Chondrocyte (in vitro differentiated cells): ENCODE results near the gene NXPE4. TPM values are rescaled to one million over a fixed set of nuclear protein-coding genes. Genes with fewer than 3 reads are reported as not detected.

Experiments used
- DNase-seq: peaks from one replicate; pipeline ENCODE4 v3.0.0; 2021; ENCODE audit warnings: mixed read lengths, low spot score
- H3K27ac Mint-ChIP-seq: one replicate; pipeline ENCODE4 v1.8.0; 2021; ENCODE audit warnings: mild to moderate bottlenecking, moderate library complexity, mixed read lengths; ENCODE audit not compliant: unreplicated experiment
- H3K27me3 Mint-ChIP-seq: 2 replicates; pipeline ENCODE4 v1.8.0; 2021; ENCODE audit warnings: low read depth, mixed read lengths
- H3K36me3 Mint-ChIP-seq: 2 replicates; pipeline ENCODE4 v1.8.0; 2021; ENCODE audit warnings: low read depth, mixed read lengths
- H3K4me1 Mint-ChIP-seq: 2 replicates; pipeline ENCODE4 v1.8.0; 2021; ENCODE audit warnings: low read depth, mild to moderate bottlenecking, mixed read lengths
- H3K4me3 Mint-ChIP-seq: one replicate; pipeline ENCODE4 v1.8.0; 2021; ENCODE audit warnings: mild to moderate bottlenecking, moderate library complexity, mixed read lengths; ENCODE audit not compliant: unreplicated experiment
- H3K9me3 Mint-ChIP-seq: 2 replicates; pipeline ENCODE4 v1.8.0; 2021; ENCODE audit warnings: low read depth, mixed read lengths
- CTCF ChIP-seq: fragments of 200-600 bp; sonication (generic); IDR thresholded peaks from 2 replicates; pipeline ENCODE4 v1.5.0; 2021; ENCODE audit warnings: antibody characterized with exemption, mild to moderate bottlenecking, moderate library complexity
- total RNA-seq: library from RNA; stranded (reverse); gene quantifications from 3 replicates; pipeline ENCODE4 v1.2.1, GENCODE V29; 2021

NXPE4 gene
- total RNA-seq, 1 donor from 2014 or later: not detected

- peaks cover 21% of the 10 kb centered on the region for H3K9me3 Mint-ChIP-seq
- H3K36me3 Mint-ChIP-seq: peaks cover 13% of the 10 kb centered on the region
- peaks cover 10% of the 10 kb centered on the region for H3K4me1 Mint-ChIP-seq
- H3K27ac Mint-ChIP-seq: no peak overlapping the region
- DNase-seq: no peak
- no peaks in the 10 kb centered on the region for H3K27me3 Mint-ChIP-seq
- H3K4me3 Mint-ChIP-seq: no peak overlapping the region
- no peak for TF ChIP-seq CTCF
These were observed 30.8 kb downstream of the NXPE4 start for GRCh38 chr11:114564831-114565230.

- peaks cover 9% of the 10 kb centered on the region for H3K4me1 Mint-ChIP-seq
- DNase-seq: no peak
- H3K9me3 Mint-ChIP-seq: peaks cover 21% of the 10 kb centered on the region
- H3K4me3 Mint-ChIP-seq: no peak overlapping the region
- TF ChIP-seq CTCF: no peak
- peaks cover 15% of the 10 kb centered on the region for H3K36me3 Mint-ChIP-seq
- no peak overlapping the region for H3K27ac Mint-ChIP-seq
- H3K27me3 Mint-ChIP-seq: no peaks in the 10 kb centered on the region
These were observed 32.5 kb downstream of the NXPE4 start for GRCh38 chr11:114563077-114563476.

DNA sequence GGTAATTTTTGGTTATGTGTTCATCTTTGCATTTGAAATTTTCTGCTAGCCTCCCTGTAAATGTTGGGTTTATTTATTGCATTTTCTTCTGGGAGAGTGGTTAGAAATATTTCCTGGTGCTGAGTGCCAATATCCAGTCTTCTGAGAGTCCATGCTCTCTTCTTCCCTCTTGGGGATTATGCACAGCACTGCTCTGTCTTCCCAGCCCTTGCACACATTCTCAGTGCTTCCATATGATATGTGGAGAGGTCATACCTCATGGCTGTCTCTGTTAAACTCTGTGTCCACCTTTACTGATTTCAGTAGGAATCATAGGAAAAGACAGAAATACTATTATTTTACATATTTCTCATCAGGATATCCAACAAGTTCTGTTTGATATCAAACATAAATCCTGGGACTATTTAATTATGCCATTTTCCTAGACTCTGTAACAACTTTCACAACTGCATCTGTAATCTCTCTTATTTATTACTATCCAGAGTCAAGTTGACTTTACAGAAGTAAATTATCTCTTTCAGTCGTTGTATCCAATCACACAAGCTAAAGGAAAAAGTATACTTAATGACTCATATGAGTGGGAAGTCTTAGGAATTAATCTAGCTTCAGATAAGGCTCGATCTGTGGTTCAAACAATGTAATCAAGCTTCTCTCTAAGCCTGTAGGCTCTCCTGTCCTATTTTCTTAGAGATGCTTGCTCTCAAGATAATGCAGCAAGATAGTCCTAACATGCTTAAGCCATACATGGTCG is 33.2 kb downstream of the NXPE4 start:
- peaks cover 15% of the 10 kb centered on the region for H3K36me3 Mint-ChIP-seq
- TF ChIP-seq CTCF: no peak
- H3K27me3 Mint-ChIP-seq: no peaks in the 10 kb centered on the region
- H3K4me1 Mint-ChIP-seq: peaks cover 3% of the 10 kb centered on the region
- H3K27ac Mint-ChIP-seq: no peak overlapping the region
- H3K4me3 Mint-ChIP-seq: no peak overlapping the region
- no peak for DNase-seq
- H3K9me3 Mint-ChIP-seq: peaks cover 21% of the 10 kb centered on the region

- no peaks in the 10 kb centered on the region for H3K4me1 Mint-ChIP-seq
- TF ChIP-seq CTCF: no peak
- no peak within 1 kb of the TSS for H3K27ac Mint-ChIP-seq
- peaks cover 12% of the 10 kb centered on the region for H3K9me3 Mint-ChIP-seq
- H3K27me3 Mint-ChIP-seq: no peaks in the 10 kb centered on the region
- no peak within 1 kb of the TSS for H3K4me3 Mint-ChIP-seq
- peaks cover 19% of the 10 kb centered on the region for H3K36me3 Mint-ChIP-seq
- DNase-seq: no peak
These were observed 35.9 kb downstream of the NXPE4 start, which contains the start of gene NXPE1 for GRCh38 chr11:114559425-114560310. TSS of gene NXPE1 (minus strand) at chr11:114559881. CDS start at chr11:114551201, 8,680 bp downstream.

- DNase-seq: no peak
- Mint-ChIP-seq H3K27ac (no peak overlapping the region), H3K4me3 (no peak overlapping the region), H3K27me3 (peaks cover 4% of the 10 kb centered on the region), H3K36me3 (peaks cover 15% of the 10 kb centered on the region), H3K4me1 (no peaks in the 10 kb centered on the region), H3K9me3 (no peaks in the 10 kb centered on the region)
- TF ChIP-seq CTCF: no peak
These were observed 39.5 kb downstream of the NXPE4 start for GRCh38 chr11:114556135-114556534.
